WERI-Rb-1 (cell line): ENCODE results near the gene ZNF335.
"Not testable (repeated sequence)": the region's sequence is repeated elsewhere in the genome, so short reads cannot be mapped to it uniquely, and the experiment has no call there.

ENCODE experiments used
- DNase-seq: peaks from one replicate; pipeline ENCODE4 v3.0.0-alpha.2; 2020
- H3K27ac ChIP-seq: fragments of 250-450 bp; sonication (Bioruptor Pico); 2 replicates; pipeline ENCODE4 v1.5.1; 2020; ENCODE audit warnings: mild to moderate bottlenecking, moderate library complexity
- H3K27me3 ChIP-seq: fragments of 250-450 bp; sonication (Bioruptor Pico); 2 replicates; pipeline ENCODE4 v1.5.1; 2021; ENCODE audit warnings: mild to moderate bottlenecking, low read depth, moderate library complexity; ENCODE audit not compliant: insufficient read depth, severe bottlenecking
- H3K36me3 ChIP-seq: fragments of 250-450 bp; sonication (Bioruptor Pico); 2 replicates; pipeline ENCODE4 v1.5.1; 2020; ENCODE audit warnings: mild to moderate bottlenecking, moderate library complexity
- H3K4me3 ChIP-seq: 2 replicates; pipeline ENCODE4 v1.5.1; 2011; ENCODE audit warnings: low read depth, mild to moderate bottlenecking, control low read depth, low read length
- H3K9me3 ChIP-seq: fragments of 250-450 bp; sonication (Bioruptor Pico); 2 replicates; pipeline ENCODE4 v1.5.1; 2021; ENCODE audit warnings: mild to moderate bottlenecking, moderate library complexity; ENCODE audit not compliant: severe bottlenecking
- CTCF ChIP-seq: IDR thresholded peaks from 2 replicates; pipeline ENCODE4 v1.5.1; 2011; ENCODE audit warnings: low read depth, mild to moderate bottlenecking, control low read depth, inconsistent platforms, low read length

The ZNF335 gene

GRCh38 chr20:45902199-45902701, 69.8 kb downstream of the ZNF335 start:
- Histone ChIP-seq H3K4me3 (no peak overlapping the region), H3K27me3 (no peaks in the 10 kb centered on the region), H3K36me3 (peaks cover 29% of the 10 kb centered on the region), H3K9me3 (no peaks in the 10 kb centered on the region), H3K27ac (no peak overlapping the region)
- DNase-seq = no peak
- no peak for TF ChIP-seq CTCF

DNA sequence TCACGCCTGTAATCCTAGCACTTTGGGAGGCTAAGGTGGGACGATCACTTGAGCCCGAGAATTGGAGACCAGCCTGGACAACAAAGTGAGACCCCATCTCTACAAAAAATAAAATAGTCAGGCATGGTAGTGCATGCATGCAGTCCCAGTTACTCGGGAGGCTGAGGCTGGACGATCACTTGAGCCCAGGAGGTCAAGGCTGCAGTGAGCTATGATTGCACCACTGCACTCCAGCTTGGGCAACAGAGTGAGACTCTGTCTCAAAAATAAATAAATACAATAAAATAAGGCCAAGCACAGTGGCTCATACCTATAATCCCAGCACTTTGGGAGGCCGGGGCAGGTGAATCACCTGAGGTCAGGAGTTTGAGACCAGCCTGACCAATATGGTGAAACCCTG, 70.7 kb downstream of the ZNF335 start:
- not testable (repeated sequence) for DNase-seq, H3K4me3 ChIP-seq, H3K9me3 ChIP-seq, H3K27me3 ChIP-seq, H3K27ac ChIP-seq
- H3K36me3 ChIP-seq = peaks cover 36% of the 10 kb centered on the region

DNA sequence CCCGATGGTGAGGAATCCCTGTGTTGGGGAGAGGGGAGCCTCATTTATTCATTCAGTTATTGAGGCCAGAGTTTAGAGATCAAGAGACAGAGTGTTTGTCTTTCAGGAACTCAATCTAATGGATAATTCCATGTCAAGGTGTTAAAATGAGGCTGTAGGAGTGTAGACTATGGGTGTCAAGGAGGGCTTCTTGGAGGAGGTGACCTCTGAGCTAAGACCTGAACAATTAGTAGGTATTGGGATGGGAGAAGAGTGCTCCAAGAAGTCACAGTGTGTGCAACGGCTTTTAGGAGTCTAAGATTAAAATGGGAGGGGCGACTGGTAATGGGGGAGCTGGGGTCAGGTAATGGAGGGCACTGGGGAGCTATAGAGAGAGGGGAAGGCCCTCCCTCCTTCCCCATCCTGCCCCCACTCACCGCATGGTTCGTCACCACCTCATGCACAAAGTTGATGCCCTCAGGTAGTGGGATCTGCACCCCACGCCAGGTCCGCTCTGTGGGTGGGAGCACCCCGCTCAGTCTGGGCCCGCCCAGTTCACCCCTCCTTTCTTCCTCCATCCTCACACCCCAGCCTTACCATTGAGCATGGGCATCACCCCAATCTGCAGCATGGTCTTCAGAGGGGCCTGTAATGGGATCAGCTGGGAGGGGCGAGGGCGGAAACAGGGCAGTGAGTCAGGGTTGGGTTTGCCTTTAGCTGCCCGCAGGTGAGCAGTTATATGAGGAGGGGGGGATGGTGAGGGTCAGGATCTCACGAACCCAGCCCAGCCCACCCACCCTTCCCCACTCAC, 72.8 kb downstream of the ZNF335 start:
- peaks cover 53% of the 10 kb centered on the region for H3K36me3 ChIP-seq
- H3K4me3 ChIP-seq = no peak overlapping the region
- DNase-seq = no peak
- no peak overlapping the region for H3K27ac ChIP-seq
- H3K9me3 ChIP-seq = no peaks in the 10 kb centered on the region
- no peak for TF ChIP-seq CTCF
- no peaks in the 10 kb centered on the region for H3K27me3 ChIP-seq
